Upper lobe of left lung (tissue), 6 donors: ENCODE data around the gene HP. TPM values are rescaled to one million over a fixed set of nuclear protein-coding genes. Genes with fewer than 3 reads are reported as not detected.

Experiments used
- ATAC-seq, 2 donors: fragments of 200-7000 bp; cut with Tn5 transposase; one replicate each; pipeline ENCODE4 v1.9.1; 2022; ENCODE audit warnings: mild to moderate bottlenecking in 2 of 2, moderate library complexity in 2 of 2; ENCODE audit not compliant: low FRiP score in 2 of 2
- DNase-seq, 2 donors: peaks; one replicate each; pipeline ENCODE4 v3.0.0-alpha.2; 2019 to 2020
- H3K27ac ChIP-seq, 4 donors: fragments of 200-600 bp; sonication (generic); one replicate each; pipeline ENCODE4 v1.5.1; 2016 to 2019
- H3K27me3 ChIP-seq, 4 donors: fragments of 200-600 bp; sonication (generic); one replicate each; pipeline ENCODE4 v1.5.1; 2017 to 2019
- H3K36me3 ChIP-seq, 4 donors: fragments of 200-600 bp; sonication (generic); one replicate each; pipeline ENCODE4 v1.5.1; 2016 to 2019
- H3K4me1 ChIP-seq, 4 donors: fragments of 200-600 bp; sonication (generic); one replicate each; pipeline ENCODE4 v1.5.1; 2018 to 2019
- H3K4me3 ChIP-seq, 4 donors: fragments of 200-600 bp; sonication (generic); one replicate each; pipeline ENCODE4 v1.5.1; 2017 to 2019; ENCODE audit warnings: mild to moderate bottlenecking in 2 of 4, moderate library complexity in 1 of 4
- H3K9me3 ChIP-seq, 4 donors: fragments of 200-600 bp; sonication (generic); one replicate each; pipeline ENCODE4 v1.5.1; 2018 to 2019
- EP300 ChIP-seq, 4 donors: sonication (generic); formaldehyde crosslinking; IDR thresholded peaks; one replicate each; pipeline ENCODE4 v1.5.1; 2017; ENCODE audit warnings: antibody characterized with exemption in 4 of 4, control low read depth in 2 of 4
- POLR2A ChIP-seq, 4 donors: fragments of 450-650 bp; IDR thresholded peaks; one replicate each; pipeline ENCODE4 v1.5.1; 2016 to 2017; ENCODE audit warnings: antibody characterized with exemption in 4 of 4, mild to moderate bottlenecking in 2 of 4
- POLR2AphosphoS5 ChIP-seq, 2 donors: sonication (generic); formaldehyde crosslinking; IDR thresholded peaks; one replicate each; pipeline ENCODE4 v1.5.1; 2017; ENCODE audit warnings: antibody characterized with exemption in 2 of 2
- WGBS, 2 donors: methylation state at CpG; one replicate each; pipeline ENCODE4 v1.1.5; 2017 to 2018; 5-methylcytosine and 5-hydroxymethylcytosine counted together
- total RNA-seq, 6 donors: library from RNA; depleted of rRNA in 4 of 6; stranded (reverse); fragments of >200 nt in 4 of 6; gene quantifications; one replicate each; pipeline versions ENCODE4 v1.1.0 to v1.2.1, GENCODE V29; 2016 to 2021
- TF ChIP-seq, protein P1 (sequence below), 6 experiments: fragments of 450-650 bp in 4 of 6; fragments of 200-600 bp in 2 of 6; sonication (generic) in 2 of 6; IDR thresholded peaks; one replicate each; pipeline ENCODE4 v1.5.1; 2016 to 2019; ENCODE audit warnings: antibody characterized with exemption in 6 of 6
- donor health status: DM: no; HTN: no; CAD: no; lungs with moderate emphysema.
- donor health status: DM: no; HTN: yes; CAD: no; lungs with severe emphysema.

Gene HP
- total RNA-seq, 6 donors from 2014 or later: 13.7 to 132 (median 40.0) TPM

DNA sequence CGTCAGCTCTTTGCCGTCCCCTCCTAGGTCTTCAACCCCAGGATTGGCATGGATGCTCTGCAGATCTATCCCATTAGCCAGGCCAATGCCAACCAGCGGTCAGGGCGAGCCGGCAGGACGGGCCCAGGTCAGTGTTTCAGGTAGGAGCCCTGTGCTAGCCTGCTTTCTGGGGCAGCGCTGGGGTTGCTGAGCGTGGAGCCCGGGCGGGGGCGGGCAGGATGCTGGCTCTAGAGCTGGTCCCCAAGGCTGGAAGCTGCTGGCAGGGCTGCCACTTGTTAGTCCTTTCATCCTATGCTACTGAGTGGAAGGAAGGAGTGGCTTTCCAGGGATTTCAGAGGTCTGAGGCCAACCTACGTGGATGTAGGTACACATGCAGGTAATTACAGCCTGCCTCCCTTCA is 51.7 kb downstream of the HP start:
- H3K36me3 ChIP-seq: peaks cover 91 to 100% (median 100%) of the 10 kb centered on the region in 4 donors

DNA sequence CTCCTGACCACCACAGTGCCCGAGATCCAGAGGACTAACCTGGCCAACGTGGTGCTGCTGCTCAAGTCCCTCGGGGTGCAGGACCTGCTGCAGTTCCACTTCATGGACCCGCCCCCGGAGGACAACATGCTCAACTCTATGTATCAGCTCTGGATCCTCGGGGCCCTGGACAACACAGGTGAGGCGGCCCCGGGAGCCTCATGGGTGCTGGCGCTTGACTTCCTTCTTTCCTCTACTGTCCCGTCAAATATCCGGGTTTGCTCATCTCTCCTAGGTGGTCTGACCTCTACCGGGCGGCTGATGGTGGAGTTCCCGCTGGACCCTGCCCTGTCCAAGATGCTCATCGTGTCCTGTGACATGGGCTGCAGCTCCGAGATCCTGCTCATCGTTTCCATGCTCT is 53.1 kb downstream of the HP start:
- H3K36me3 ChIP-seq: peaks cover 90 to 100% (median 100%) of the 10 kb centered on the region in 4 donors
- H3K4me1 ChIP-seq: no peaks in the 10 kb centered on the region
- H3K27ac ChIP-seq: no peak overlapping the region
- no peak for ATAC-seq
- TF ChIP-seq EP300 (IDR thresholded peaks at IDR 0.05) (no peak), POLR2AphosphoS5 (IDR thresholded peaks at IDR 0.05) (no peak), POLR2A (IDR thresholded peaks at IDR 0.05) (no peak)
- TF ChIP-seq, protein P1, sequence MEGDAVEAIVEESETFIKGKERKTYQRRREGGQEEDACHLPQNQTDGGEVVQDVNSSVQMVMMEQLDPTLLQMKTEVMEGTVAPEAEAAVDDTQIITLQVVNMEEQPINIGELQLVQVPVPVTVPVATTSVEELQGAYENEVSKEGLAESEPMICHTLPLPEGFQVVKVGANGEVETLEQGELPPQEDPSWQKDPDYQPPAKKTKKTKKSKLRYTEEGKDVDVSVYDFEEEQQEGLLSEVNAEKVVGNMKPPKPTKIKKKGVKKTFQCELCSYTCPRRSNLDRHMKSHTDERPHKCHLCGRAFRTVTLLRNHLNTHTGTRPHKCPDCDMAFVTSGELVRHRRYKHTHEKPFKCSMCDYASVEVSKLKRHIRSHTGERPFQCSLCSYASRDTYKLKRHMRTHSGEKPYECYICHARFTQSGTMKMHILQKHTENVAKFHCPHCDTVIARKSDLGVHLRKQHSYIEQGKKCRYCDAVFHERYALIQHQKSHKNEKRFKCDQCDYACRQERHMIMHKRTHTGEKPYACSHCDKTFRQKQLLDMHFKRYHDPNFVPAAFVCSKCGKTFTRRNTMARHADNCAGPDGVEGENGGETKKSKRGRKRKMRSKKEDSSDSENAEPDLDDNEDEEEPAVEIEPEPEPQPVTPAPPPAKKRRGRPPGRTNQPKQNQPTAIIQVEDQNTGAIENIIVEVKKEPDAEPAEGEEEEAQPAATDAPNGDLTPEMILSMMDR (IDR thresholded peaks at IDR 0.05): no peak
- peak in 1 of 2 donors; percentile 40 for DNase-seq
- H3K9me3 ChIP-seq: no peaks in the 10 kb centered on the region
- WGBS, 2 donors: 94 to 97% methylated on average over 13 to 14 of the region's 17 CpGs
- H3K27me3 ChIP-seq: no peaks in the 10 kb centered on the region
- H3K4me3 ChIP-seq: no peak overlapping the region

More for the DNA sequence above, 51.7 kb downstream of the HP start:
- Histone ChIP-seq H3K4me1 (no peaks in the 10 kb centered on the region), H3K4me3 (no peak overlapping the region), H3K27me3 (no peaks in the 10 kb centered on the region), H3K27ac (no peak overlapping the region), H3K9me3 (no peaks in the 10 kb centered on the region)
- WGBS, 2 donors: 95 to 96% methylated on average over 11 to 12 of the region's 12 CpGs
- ATAC-seq (no peak), DNase-seq (peak in 1 of 2 donors; percentile 80)
- TF ChIP-seq POLR2A (IDR thresholded peaks at IDR 0.05) (no peak), EP300 (IDR thresholded peaks at IDR 0.05) (no peak), POLR2AphosphoS5 (IDR thresholded peaks at IDR 0.05) (no peak)
- TF ChIP-seq, protein P1 (IDR thresholded peaks at IDR 0.05): no peak

DNA sequence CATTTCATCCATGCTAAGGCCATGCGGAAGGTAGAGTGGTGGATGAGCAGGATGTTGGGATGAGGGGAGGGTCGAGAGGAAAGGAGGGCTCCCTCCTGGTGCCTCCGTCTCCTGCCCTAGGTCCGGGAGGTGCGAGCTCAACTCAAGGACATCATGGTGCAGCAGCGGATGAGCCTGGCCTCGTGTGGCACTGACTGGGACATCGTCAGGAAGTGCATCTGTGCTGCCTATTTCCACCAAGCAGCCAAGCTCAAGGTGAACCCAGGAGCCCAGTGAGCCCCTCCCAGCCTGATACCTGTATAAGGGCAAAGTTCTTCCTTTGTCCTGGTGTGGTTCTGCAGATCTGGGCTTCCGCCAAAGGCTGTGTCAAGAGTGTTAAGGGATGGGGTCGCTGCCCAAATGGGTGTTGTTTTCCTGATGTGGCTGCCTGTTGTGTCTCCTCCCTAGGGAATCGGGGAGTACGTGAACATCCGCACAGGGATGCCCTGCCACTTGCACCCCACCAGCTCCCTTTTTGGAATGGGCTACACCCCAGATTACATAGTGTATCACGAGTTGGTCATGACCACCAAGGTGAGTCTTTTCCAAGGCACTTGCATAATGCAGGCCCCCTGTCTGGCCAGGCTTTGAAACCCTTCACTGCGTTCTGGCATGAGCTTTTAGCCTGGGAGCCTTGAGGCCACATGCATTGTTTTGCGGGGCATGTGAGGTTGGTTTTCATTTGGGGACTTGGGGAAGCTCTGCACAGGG is 54.2 kb downstream of the HP start:
- H3K36me3 ChIP-seq: peaks cover 82 to 100% (median 99%) of the 10 kb centered on the region in 4 donors
- H3K9me3 ChIP-seq: no peaks in the 10 kb centered on the region
- whole genome bisulfite sequencing, 2 donors: 93 to 96% methylated on average over 14 to 16 of the region's 16 CpGs
- DNase-seq (no peak), ATAC-seq (no peak)
- TF ChIP-seq POLR2AphosphoS5 (IDR thresholded peaks at IDR 0.05): no peak
- TF ChIP-seq POLR2A (IDR thresholded peaks at IDR 0.05): no peak
- TF ChIP-seq EP300 (IDR thresholded peaks at IDR 0.05): no peak
- TF ChIP-seq, protein P1 (IDR thresholded peaks at IDR 0.05): no peak
- H3K4me1 ChIP-seq: no peaks in the 10 kb centered on the region
- no peak overlapping the region for H3K27ac ChIP-seq
- H3K27me3 ChIP-seq: no peaks in the 10 kb centered on the region
- H3K4me3 ChIP-seq: no peak overlapping the region

DNA sequence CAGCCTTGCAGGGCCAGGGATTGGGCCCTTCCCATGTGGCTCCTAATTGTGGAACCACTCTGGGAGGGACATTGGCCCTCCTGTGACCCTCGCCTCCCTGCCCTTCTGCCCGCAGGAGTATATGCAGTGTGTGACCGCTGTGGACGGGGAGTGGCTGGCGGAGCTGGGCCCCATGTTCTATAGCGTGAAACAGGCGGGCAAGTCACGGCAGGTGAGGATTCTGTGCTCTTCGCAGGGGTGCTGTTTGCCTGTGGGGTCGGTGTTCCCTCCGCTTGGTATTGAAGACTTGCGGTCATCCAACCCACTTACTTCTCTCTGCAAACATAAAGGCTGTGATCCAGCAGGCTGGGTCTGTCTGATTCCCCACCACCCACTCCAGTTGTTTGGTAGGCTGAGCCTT is 55.0 kb downstream of the HP start:
- ATAC-seq: no peak
- TF ChIP-seq POLR2AphosphoS5 (IDR thresholded peaks at IDR 0.05): no peak
- TF ChIP-seq, protein P1 (IDR thresholded peaks at IDR 0.05): no peak
- TF ChIP-seq POLR2A (IDR thresholded peaks at IDR 0.05): no peak
- TF ChIP-seq EP300 (IDR thresholded peaks at IDR 0.05): no peak
- Histone ChIP-seq H3K27me3 (no peaks in the 10 kb centered on the region), H3K4me1 (no peaks in the 10 kb centered on the region), H3K9me3 (no peaks in the 10 kb centered on the region), H3K27ac (no peak overlapping the region), H3K36me3 (peaks cover 74 to 94% (median 91%) of the 10 kb centered on the region in 4 donors), H3K4me3 (no peak overlapping the region)
- peak in 1 of 2 donors; percentile 38 for DNase-seq
- 96 to 97% methylated on average over 9 to 12 of the region's 12 CpGs for WGBS, 2 donors
